BE2C (cell line): Measurements from ENCODE around the gene UROC1.

Experiments used
- DNase-seq: peaks from one replicate; pipeline ENCODE4 v3.0.0-alpha.2; 2020
- H3K27me3 ChIP-seq: fragments of 250-450 bp; sonication (Bioruptor Pico); 2 replicates; pipeline ENCODE4 v1.5.1; 2020; ENCODE audit warnings: mild to moderate bottlenecking
- H3K36me3 ChIP-seq: fragments of 250-450 bp; sonication (Bioruptor Pico); 2 replicates; pipeline ENCODE4 v1.5.1; 2020; ENCODE audit warnings: mild to moderate bottlenecking
- H3K4me1 ChIP-seq: fragments of 250-450 bp; sonication (Bioruptor Pico); 2 replicates; pipeline ENCODE4 v1.5.1; 2020
- H3K4me3 ChIP-seq: 2 replicates; pipeline ENCODE4 v1.5.1; 2011; ENCODE audit warnings: low read depth, low read length
- H3K9me3 ChIP-seq: fragments of 250-450 bp; sonication (Bioruptor Pico); 2 replicates; pipeline ENCODE4 v1.5.1; 2020
- CTCF ChIP-seq: IDR thresholded peaks from 2 replicates; pipeline ENCODE4 v1.5.1; 2012; ENCODE audit warnings: mild to moderate bottlenecking, low read depth, low read length

The UROC1 gene

GRCh38 chr3:126502656-126503055 lies 14.9 kb downstream of the UROC1 start:
- H3K36me3 ChIP-seq = no peaks in the 10 kb centered on the region
- no peak for DNase-seq
- H3K27me3 ChIP-seq = no peaks in the 10 kb centered on the region
- no peaks in the 10 kb centered on the region for H3K4me1 ChIP-seq
- no peaks in the 10 kb centered on the region for H3K9me3 ChIP-seq
- no peak for TF ChIP-seq CTCF
- H3K4me3 ChIP-seq = no peak overlapping the region

- no peaks in the 10 kb centered on the region for H3K9me3 ChIP-seq
- DNase-seq = no peak
- no peaks in the 10 kb centered on the region for H3K36me3 ChIP-seq
- H3K4me1 ChIP-seq = no peaks in the 10 kb centered on the region
- H3K27me3 ChIP-seq = no peaks in the 10 kb centered on the region
- no peak for TF ChIP-seq CTCF
- H3K4me3 ChIP-seq = no peak overlapping the region
Observed at GRCh38 chr3:126501736-126502135, 15.8 kb downstream of the UROC1 start.

GRCh38 chr3:126501054-126501453 lies 16.5 kb downstream of the UROC1 start:
- DNase-seq = no peak
- no peaks in the 10 kb centered on the region for H3K4me1 ChIP-seq
- H3K36me3 ChIP-seq = no peaks in the 10 kb centered on the region
- no peak for TF ChIP-seq CTCF
- no peaks in the 10 kb centered on the region for H3K9me3 ChIP-seq
- H3K27me3 ChIP-seq = no peaks in the 10 kb centered on the region
- H3K4me3 ChIP-seq = no peak overlapping the region

- TF ChIP-seq CTCF = no peak
- no peaks in the 10 kb centered on the region for H3K4me1 ChIP-seq
- no peak for DNase-seq
- H3K9me3 ChIP-seq = no peaks in the 10 kb centered on the region
- H3K27me3 ChIP-seq = no peaks in the 10 kb centered on the region
- no peak overlapping the region for H3K4me3 ChIP-seq
- no peaks in the 10 kb centered on the region for H3K36me3 ChIP-seq
Observed at GRCh38 chr3:126500016-126500415, 17.6 kb downstream of the UROC1 start.

- Histone ChIP-seq H3K27me3 (no peaks in the 10 kb centered on the region), H3K4me3 (no peak overlapping the region), H3K9me3 (no peaks in the 10 kb centered on the region), H3K36me3 (no peaks in the 10 kb centered on the region), H3K4me1 (no peaks in the 10 kb centered on the region)
- TF ChIP-seq CTCF = no peak
- no peak for DNase-seq
Observed at GRCh38 chr3:126499401-126499800, 18.2 kb downstream of the UROC1 start.

- Histone ChIP-seq H3K9me3 (no peaks in the 10 kb centered on the region), H3K4me3 (no peak overlapping the region), H3K4me1 (no peaks in the 10 kb centered on the region), H3K36me3 (no peaks in the 10 kb centered on the region), H3K27me3 (no peaks in the 10 kb centered on the region)
- DNase-seq = no peak
- no peak for TF ChIP-seq CTCF
Observed at GRCh38 chr3:126498929-126499328, 18.6 kb downstream of the UROC1 start.
